HG02610 (cell line): ENCODE results near the gene ASB14.
"Not testable (repeated sequence)": the region's sequence is repeated elsewhere in the genome, so short reads cannot be mapped to it uniquely, and the experiment has no call there.

Source experiments
- ATAC-seq: cut with Tn5 transposase; IDR thresholded peaks from one replicate; pipeline ENCODE4 v1.9.1; 2021; ENCODE audit warnings: mild to moderate bottlenecking, moderate library complexity; ENCODE audit not compliant: unreplicated experiment

The ASB14 gene

DNA sequence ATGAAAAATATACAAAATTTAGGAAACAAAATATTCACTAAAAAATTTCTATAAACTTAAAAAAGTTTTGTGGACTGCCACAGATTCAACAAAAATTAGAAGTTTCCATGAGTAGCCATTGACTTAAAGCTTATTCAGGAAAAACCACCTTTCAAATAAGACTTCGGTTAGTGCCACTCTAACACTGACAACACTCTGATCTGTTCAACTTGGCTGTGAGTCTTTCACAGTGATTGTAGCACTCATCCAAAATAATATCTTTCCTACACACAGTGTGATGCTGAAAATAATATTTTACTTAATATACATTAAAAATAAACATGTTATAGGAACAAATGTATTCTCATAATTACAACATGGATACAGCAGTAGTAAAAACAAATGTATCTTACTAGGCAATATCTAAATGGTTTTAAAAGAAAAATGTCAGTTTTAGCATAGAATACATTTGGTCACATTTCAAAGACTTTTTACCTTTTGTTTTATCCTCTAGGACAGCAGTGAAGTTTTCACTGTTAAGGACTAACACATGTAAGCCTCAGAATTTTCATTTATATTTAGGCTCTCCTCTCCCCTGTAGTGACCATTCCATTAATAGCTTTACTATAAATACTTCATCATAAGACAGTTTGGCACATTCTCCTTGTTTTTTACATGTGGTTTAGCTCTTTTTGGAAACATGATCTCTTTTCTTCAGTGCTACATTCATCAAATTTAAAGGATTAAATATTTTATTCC lies at the start of gene ASB14:
ASB14 (minus strand) TSS at position 527 of the 738 bp plus-strand sequence. CDS start 652 bp downstream, outside the sequence.
- no peak for ATAC-seq

- not testable (repeated sequence) for ATAC-seq
Measured at GRCh38 chr3:57339071-57339642, 46.7 kb upstream of the ASB14 start.

DNA sequence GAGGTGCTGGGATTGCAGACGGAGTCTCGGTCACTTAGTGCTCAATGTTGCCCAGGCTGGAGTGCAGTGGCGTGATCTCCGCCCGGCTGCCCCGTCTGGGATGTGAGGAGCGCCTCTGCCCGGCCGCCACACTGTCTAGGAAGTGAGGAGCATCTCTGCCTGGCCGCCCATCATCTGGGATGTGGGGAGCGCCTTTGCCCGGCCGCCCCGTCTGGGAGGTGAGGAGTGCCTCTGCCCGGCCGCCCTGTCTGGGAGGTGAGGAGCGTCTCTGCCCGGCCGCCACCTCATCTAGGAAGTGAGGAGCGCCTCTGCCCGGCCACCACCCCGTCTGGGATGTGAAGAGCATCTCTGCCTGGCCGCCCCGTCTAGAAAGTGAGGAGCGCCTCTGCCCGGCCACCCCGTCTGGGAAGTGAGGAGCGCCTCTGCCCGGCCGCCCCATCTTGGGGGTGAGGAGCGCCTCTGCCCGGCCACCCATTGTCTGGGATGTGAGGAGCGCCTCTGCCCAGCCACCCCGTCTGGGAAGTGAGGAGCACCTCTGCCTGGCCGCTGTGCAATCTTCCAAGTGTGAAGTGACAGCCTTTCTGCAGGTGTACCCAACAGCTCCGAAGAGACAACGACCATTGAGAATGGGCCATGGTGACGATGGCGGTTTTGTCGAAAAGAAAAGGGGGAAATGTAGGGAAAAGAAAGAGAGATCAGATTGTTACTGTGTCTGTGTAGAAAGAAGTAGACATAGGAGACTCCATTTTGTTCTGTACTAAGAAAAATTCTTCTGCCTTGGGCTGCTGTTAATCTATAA lies 46.0 kb upstream of the ASB14 start:
- ATAC-seq: not testable (repeated sequence)

- no peak for ATAC-seq
Measured at GRCh38 chr3:57335283-57335938, 42.9 kb upstream of the ASB14 start.

- no peak for ATAC-seq
Measured at GRCh38 chr3:57331078-57331610, 38.7 kb upstream of the ASB14 start.

GRCh38 chr3:57326498-57326897 lies 34.0 kb upstream of the ASB14 start:
- not testable (repeated sequence) for ATAC-seq

DNA sequence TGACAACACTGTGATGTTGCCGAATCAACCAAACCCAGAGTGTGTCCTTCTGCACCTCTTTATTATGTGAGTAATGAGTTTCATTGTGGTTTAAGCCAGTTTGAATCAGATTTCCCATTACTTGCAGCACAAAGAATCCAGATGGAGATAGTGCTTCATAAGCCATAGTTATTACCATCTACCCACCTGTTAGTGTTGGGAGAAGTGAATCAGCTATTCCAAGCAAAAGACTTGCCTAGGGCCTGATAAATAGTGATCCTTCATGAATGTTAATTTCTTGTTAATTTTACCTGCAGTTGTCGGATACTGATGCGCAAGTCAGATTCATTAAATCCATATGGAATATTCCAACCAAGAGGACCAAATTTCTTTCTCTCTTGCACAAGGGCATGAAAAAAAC lies 21.7 kb upstream of the ASB14 start:
- no peak for ATAC-seq

- no peak for ATAC-seq
Measured at GRCh38 chr3:57309769-57310360, 17.4 kb upstream of the ASB14 start.

DNA sequence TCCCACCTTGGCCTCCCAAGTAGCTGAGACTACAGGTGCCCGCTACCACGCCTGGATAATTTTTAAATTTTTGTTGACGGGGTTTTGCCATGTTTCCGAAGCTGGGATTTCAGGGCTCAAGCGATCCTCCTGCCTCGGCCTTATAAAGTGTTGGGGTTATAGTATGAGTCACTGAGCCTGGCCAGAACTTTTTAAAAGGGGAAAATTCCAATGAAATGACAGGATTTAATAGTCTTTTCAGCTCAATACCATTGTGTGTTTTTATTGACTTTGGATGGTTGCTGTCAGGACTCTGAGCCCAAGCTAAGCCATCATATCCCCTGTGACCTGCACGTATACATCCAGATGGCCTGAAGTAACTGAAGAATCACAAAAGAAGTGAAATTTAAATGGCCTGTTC lies 11.0 kb upstream of the ASB14 start:
- not testable (repeated sequence) for ATAC-seq

GRCh38 chr3:57298041-57298440 lies 5.6 kb upstream of the ASB14 start:
- ATAC-seq: no peak

DNA sequence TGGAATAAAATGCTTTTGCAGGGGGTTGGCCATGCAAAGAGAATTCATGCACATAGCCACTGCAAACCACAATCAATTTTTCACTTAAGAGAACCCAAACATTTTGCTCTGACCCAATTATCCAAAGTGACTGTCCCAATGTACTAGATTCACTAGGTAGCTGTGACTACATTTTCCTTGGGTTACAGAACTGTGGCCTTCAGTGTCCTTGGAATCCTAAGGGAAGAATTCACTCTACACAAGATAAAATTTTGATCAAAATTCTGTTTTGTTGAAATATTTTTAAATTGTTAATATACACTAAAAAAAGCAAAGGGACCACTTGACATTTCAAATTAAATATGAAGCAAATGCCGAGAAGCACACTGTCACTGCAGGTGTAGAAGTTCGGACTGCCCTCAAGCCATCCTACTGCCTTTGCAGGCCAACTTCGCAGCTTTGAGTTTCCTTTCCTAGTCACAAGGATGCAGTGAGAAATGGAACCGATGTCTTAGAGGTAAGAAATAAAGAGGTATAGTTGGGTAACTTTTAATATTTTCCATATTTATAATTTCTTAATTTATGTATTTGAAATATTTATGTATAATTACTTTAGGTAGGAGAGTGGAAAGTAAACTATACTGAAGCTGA lies 527 bp upstream of the ASB14 start:
- no peak for ATAC-seq

GRCh38 chr3:57288403-57288802 lies 4.1 kb downstream of the ASB14 start:
- no peak for ATAC-seq

- ATAC-seq: no peak
Measured at GRCh38 chr3:57287205-57287604, 5.3 kb downstream of the ASB14 start.

DNA sequence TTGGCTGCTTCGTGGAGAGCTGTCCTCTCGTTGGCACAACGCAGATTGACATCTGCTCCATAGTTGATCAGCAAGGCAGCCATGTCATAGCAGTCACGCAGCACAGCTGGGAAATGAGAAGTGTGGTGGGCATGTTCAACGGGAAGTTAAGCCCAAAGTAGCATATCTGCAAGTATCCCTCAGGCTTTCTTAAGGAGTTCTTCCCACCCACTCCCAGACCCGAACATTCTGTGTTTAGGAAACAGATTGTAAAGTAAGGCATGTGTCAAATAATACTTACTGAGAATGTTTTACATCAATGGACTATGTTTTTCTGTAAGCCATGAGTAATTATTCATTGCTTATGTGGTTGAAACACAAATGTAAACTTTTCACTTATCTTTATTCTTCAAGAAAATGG lies 9.2 kb downstream of the ASB14 start:
- ATAC-seq: no peak

DNA sequence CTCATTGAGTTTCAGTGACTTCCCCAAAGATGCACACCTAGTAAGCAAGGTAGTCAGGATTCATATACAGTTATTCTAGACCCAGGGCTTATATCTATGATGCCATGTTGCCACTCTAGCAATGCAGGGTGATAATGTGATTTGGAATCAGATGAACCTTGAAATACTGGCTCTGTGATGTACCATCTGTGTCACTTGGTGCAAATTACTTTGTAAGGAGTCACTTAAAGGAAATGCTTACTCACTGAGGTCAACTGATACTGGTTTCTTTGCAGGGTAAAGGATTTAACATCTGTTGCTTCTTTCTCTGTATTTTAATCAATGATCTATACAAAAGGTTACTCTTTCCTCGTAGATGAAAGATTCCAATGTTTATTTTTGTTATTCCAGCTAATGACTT lies 10.8 kb downstream of the ASB14 start:
- ATAC-seq: no peak

GRCh38 chr3:57279685-57280084 lies 12.8 kb downstream of the ASB14 start:
- ATAC-seq: no peak

- no peak for ATAC-seq
Measured at GRCh38 chr3:57278237-57278636, 14.2 kb downstream of the ASB14 start.

DNA sequence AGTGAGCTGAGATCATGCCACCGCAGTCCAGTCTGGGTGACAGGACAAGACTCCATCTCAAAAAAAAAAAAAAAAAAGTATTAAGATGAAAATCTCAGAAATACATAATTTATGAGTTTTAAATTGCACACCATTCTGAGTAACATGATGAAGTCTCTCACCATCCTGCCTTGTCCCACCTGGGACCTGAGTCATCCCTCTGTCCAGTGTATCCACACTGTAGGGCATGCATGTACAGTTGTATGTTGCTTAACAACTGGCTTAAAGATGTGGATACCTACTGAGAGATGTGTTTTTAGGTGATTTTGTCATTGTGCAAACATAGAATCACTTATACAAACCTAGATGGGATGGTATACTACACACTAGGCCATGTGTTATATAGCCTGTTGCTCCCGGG lies 17.1 kb downstream of the ASB14 start:
- ATAC-seq: no peak

GRCh38 chr3:57274845-57275244 lies 17.6 kb downstream of the ASB14 start:
- no peak for ATAC-seq

GRCh38 chr3:57268416-57268815 lies 24.1 kb downstream of the ASB14 start:
- ATAC-seq: no peak
